HG03064 (cell line): ENCODE measurements around the gene GHR.
"Not testable (repeated sequence)": the region's sequence is repeated elsewhere in the genome, so short reads cannot be mapped to it uniquely, and the experiment has no call there.

Source experiments
- ATAC-seq: cut with Tn5 transposase; IDR thresholded peaks from one replicate; pipeline ENCODE4 v1.9.1; 2021; ENCODE audit warnings: low read depth; ENCODE audit not compliant: unreplicated experiment

The GHR gene

DNA sequence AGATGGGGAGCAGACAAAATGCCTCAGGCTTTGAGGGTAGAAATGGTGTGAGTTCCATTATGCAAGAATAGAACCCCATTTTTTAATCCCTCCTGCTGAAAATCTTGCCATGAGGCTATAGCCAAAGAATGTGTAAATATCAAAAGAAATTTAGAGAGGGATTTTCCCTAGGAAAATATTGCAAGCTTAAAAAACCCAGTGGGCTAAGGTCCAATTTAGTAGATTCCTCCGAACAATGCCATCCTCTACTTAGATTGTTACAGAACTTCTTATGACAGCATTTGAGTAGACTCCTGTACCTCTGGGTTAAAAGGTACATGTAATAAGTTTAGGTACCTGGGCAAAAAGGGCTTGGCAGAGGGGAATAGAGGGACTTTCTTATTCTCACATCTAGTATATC lies 138.4 kb downstream of the GHR start:
- ATAC-seq = no peak

DNA sequence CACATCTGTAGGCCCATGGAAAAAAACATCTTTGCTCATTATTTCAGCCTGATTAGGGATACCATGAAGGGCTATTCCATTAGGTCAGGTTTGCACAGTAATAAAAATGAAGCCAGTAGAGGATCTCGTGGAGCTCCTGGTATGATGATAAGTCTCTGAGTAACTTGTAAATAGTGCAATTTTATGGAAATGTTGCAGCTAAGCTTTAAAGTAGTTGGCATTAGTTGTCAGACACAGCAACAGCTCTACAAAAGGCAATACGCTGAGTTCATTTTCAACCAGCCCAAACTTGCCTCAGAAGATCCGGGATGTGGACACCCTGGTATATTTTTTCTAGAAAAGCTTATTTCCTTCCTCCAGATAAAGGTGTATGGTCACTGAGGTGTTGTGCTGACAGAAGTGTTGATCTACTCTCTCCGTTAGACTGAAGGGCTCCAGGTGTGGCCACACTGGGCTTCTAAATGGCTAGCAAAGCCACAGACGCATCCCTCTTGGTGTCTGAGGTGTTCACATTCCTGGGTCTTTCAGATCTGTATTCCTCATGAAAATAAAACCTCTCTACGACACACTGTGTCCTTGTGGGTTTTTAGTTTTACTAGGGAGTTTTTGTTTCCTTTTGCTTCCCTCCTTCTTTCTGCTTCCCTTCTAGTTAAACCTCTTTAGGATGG lies 141.6 kb downstream of the GHR start:
- no peak for ATAC-seq

- no peak for ATAC-seq
These were observed 143.5 kb downstream of the GHR start for GRCh38 chr5:42566652-42567295.

DNA sequence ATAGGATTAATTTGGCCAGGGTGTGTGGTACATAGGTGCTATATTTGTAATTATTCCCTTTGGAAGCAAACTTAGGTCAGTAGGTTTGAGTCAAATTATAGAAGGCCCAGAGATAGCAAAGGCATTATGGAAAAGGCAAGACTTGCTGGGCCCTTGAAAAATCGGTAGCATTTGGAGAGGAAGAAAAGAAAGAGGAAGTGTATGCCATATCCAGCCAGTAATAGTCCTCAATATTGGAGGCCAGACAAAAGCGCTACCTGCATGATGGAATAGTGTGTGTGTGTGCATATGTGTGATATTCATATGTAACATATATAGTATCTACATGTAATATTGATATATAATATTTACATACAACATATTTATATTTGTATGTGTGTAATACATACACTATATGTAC lies 146.1 kb downstream of the GHR start:
- ATAC-seq = no peak

DNA sequence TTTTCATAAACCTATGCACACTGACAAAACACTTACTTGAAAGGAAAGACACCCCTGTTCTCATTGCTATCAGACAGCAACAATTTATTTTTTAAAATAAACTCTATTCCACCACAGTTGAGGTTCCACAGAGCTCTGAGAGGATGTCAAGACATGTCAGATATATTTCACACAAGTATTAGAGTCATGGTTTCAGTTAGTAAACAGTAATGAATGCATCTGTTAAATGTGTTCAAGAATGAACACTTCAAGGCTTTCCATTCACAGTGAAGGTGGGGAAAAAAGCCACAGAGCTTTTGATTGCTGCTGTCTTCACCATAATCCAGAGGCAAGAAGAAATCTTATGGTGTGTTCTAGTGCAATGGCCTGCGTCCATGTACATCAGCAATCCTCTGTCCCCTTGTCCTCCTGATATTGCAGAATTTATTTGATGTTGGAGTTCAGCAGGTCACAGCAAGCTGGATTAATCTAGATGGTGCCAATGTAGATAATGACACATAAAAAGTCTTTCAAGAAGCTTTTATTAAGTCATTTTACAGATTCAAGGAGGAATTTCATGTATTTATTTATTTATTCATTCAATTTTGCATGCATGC lies 146.8 kb downstream of the GHR start:
- no peak for ATAC-seq

GRCh38 chr5:42570966-42571960 lies 148.0 kb downstream of the GHR start:
- no peak for ATAC-seq

GRCh38 chr5:42572313-42572712 lies 149.1 kb downstream of the GHR start:
- ATAC-seq = no peak

DNA sequence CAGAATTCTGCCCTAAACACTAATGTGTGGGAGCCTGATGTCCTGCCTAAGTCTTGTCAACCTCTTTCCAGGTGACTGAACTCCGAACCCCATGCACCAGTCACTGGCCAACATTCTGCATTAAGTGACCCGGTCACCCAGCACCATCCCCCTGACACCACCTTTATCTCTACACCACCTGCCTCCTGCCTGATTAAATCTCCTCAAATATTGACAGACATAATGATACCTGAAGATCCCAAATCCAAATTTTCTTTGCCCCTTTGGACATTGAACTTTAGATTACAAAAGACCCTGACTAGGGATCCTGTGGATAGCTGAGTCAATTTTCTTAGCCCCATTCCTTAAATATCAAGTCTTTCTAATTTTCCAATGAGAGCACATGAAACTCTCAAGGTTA lies 150.1 kb downstream of the GHR start:
- ATAC-seq = no peak

GRCh38 chr5:42575914-42576313 lies 152.7 kb downstream of the GHR start:
- not testable (repeated sequence) for ATAC-seq

GRCh38 chr5:42578901-42579300 lies 155.7 kb downstream of the GHR start:
- ATAC-seq = not testable (repeated sequence)

- no peak for ATAC-seq
These were observed 156.1 kb downstream of the GHR start for GRCh38 chr5:42579320-42579719.

DNA sequence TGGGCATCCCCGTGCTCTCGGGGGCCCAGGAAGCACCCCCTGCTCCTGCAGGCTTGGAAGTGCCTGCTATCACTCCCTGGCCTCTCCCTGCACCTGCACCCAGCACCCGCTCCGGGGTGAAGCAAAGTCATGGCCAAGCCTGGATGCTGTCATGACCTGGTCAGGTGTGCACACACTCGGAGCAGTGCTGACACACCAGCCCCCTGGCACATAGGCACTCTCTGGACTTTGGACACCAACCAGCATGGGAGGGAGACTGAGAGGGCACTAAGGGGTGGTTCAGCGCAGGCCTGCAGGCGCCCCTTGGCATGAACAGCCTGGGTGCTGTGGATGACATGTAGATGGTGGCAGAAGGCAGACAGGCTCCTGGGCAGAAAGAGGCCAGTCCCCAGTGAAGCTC lies 158.6 kb downstream of the GHR start:
- no peak for ATAC-seq

DNA sequence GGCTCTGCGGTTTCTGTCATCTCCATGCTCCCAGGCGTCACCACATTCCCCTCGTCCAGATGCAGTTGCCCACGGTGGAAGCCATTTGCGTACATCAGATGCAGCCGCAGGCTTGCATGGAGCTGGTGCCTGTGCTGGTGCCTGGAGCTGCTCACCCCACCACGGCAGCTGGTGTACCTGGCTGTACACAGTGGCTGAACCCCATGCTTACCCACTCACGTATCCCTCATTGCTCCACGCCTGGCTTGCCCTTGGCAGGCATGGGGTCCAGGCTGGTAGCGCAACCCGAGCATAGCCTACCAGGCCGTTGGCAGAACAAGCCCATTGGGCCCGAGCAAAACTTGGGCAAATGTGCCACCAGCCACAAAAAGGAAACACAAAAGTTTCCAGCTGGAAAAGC lies 159.5 kb downstream of the GHR start:
- no peak for ATAC-seq

- ATAC-seq = no peak
These were observed 160.1 kb downstream of the GHR start for GRCh38 chr5:42583322-42583721.

DNA sequence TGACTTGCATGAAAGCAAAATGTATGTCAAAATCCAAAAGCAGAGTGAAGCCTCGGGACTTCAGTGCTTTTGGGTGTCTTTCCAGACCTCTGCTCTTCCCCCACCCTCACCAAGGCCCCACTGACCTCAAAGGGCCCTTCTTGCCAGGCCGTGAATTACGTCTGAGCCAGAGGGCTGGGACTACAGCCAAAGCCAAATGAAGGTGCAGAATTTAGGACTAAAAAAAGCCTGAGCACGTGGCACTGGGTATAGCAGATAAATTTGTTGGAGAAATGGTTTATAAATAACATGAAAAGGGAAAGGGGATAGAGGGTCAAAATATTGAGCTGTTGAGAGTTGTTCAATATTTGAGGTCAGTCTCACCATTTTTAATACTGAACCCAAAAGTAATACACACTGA lies 163.4 kb downstream of the GHR start:
- no peak for ATAC-seq

DNA sequence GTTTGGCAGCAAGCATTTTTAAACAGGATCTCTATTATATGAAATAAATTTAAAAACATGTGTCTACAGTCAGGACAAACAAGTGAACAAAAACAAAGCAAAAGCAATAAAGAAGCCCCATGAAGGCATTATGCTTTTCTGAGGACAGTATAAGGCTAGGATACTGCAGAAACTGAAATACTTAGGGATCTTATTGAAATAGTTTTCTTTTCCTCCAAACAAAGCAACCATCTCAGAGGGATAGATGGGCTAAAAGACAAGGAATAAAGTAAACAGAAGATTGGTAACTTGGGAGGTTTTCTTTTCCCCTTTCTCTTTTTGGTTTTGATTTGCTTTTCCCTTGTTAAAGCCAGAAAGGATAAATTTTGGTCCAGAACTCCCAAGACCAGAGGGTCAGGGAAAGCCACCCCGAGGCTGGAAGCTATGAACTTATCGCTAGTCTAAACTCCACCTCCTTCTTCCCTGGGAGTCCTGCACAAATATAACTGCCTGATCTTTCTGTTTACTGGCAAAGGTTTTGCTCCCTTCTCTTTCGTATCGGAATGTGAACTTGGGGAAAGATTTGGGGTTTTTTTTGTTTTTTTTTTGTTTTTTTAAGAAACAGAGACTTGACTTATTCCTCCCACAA lies 164.0 kb downstream of the GHR start:
- no peak for ATAC-seq

DNA sequence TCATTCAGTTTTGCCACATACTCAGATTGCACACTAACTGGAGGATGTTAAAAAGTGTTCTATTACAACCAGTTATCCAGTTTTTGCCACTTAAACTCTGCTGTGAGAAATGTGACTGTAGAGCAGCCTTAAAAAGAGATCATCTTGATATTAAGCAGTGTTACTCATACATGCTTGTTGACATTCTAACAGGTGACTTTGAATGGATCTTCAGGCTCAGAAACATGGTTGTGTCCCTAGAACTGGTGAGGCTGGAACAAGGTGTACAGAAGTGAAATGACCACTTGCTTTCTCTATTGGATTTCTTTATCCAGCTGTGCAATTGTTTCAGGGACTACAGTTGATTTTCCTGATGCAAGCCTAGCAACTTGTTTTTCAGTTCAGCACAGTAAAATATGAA lies 167.3 kb downstream of the GHR start:
- no peak for ATAC-seq

DNA sequence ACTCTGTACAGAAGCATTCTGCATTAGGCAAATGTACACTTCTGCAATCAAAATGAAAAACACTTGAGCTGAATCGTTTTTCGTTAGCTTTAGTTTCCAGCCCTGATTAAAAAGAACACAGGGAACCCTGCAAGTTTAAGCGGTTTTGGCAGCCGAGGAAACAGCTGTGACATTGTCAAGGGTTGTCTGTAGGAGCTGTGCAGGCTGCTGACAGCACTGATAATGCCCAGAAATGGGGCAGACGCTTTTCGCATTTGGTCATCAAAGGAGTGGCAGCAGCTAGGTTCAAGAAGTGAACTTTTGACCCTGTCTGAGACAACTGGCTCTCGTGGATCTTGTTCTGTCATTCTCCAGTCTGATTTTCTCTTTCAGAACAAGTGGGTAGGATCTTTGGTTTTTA lies 167.8 kb downstream of the GHR start:
- no peak for ATAC-seq

GRCh38 chr5:42592401-42593140 lies 169.3 kb downstream of the GHR start:
- no peak for ATAC-seq

- ATAC-seq = no peak
These were observed 170.4 kb downstream of the GHR start for GRCh38 chr5:42593591-42593990.
